HepG2 (cell line): ENCODE measurements around the gene ATG7. TPM values are rescaled to one million over a fixed set of nuclear protein-coding genes. Genes with fewer than 3 reads are reported as not detected.

Experiments
- ATAC-seq: fragments of 200-7000 bp; cut with Tn5 transposase; 3 replicates; pipeline ENCODE4 v1.9.1; 2020; ENCODE audit warnings: mild to moderate bottlenecking, moderate library complexity
- BruUV-seq: library from RNA; stranded (reverse); fragments of 400-500 nt; replicated peaks from 2 replicates; lab custom pipeline; 2021; lab: Mats Ljungman, UMichigan
- CTCF ChIA-PET: fragments of 300-600 bp; formaldehyde crosslinking; extraction: SDS; loops from one replicate; lab custom pipeline; 2021; ENCODE audit warnings: low total read pairs, inconsistent platforms, low intra/inter-chr PET ratio; lab: Yijun Ruan, JAX
- POLR2A ChIA-PET: fragments of 350-600 bp; sonication (Branson Sonifier 250); formaldehyde crosslinking; loops from one replicate; lab custom pipeline; 2020; ENCODE audit warnings: antibody characterized with exemption, inconsistent platforms; lab: Yijun Ruan, JAX
- DNase-seq: peaks from one replicate; pipeline ENCODE4 v3.0.0-alpha.2; 2015; ENCODE audit warnings: low spot score
- FAIRE-seq: peaks from 3 replicates; lab custom pipeline; 2011; peaks lifted over from hg19 to GRCh38; lab: Jason Lieb, UNC
- H2AFZ ChIP-seq: one replicate; pipeline ENCODE4 v1.6.1; 2011; ENCODE audit warnings: low read length, inconsistent platforms
- H3K27ac ChIP-seq: fragments of 300-600 bp; 3 replicates; pipeline ENCODE4 v1.8.0; 2011; ENCODE audit warnings: mixed run types, mild to moderate bottlenecking, mixed read lengths, low read length, inconsistent platforms; ENCODE audit not compliant: insufficient read depth; ENCODE audit errors: extremely low read length
- H3K27me3 ChIP-seq, 2 experiments: fragments of 200-600 bp in 1 of 2; 2 replicates in 1 of 2; 3 replicates in 1 of 2; pipeline versions ENCODE4 v1.6.0 to v1.8.0; 2011; ENCODE audit warnings: low read length in 2 of 2, mild to moderate bottlenecking in 2 of 2, moderate library complexity in 2 of 2, inconsistent platforms in 1 of 2; ENCODE audit not compliant: insufficient read depth in 2 of 2, control insufficient read depth in 1 of 2
- H3K36me3 ChIP-seq, 2 experiments: fragments of 200-600 bp in 1 of 2; replicated peaks in 1 of 2; 2 replicates in 1 of 2; 3 replicates in 1 of 2; pipeline versions ENCODE4 v1.5.1 to v1.8.0; 2011; ENCODE audit warnings: low read length in 2 of 2, inconsistent platforms in 1 of 2; ENCODE audit not compliant: insufficient read depth in 2 of 2, control insufficient read depth in 1 of 2
- H3K4me1 ChIP-seq: 2 replicates; pipeline ENCODE4 v1.5.1; 2012; ENCODE audit warnings: low read length, inconsistent platforms; ENCODE audit not compliant: insufficient read depth
- H3K4me2 ChIP-seq: 2 replicates; pipeline ENCODE4 v1.6.0; 2011; ENCODE audit warnings: low read depth, low read length, inconsistent platforms
- H3K4me3 ChIP-seq, 3 experiments: fragments of 200-600 bp in 1 of 3; sonication (generic), shearing (Covaris generic) in 1 of 3; replicated peaks in 1 of 3; 2 replicates each; pipeline ENCODE4 v1.5.1; 2011 to 2016; ENCODE audit warnings: low read length in 3 of 3, inconsistent platforms in 2 of 3, low read depth in 2 of 3, mild to moderate bottlenecking in 2 of 3, control low read depth in 1 of 3, mixed read lengths in 1 of 3; ENCODE audit not compliant: insufficient read depth in 1 of 3
- H3K79me2 ChIP-seq: one replicate; pipeline ENCODE4 v1.6.1; 2011; ENCODE audit warnings: low read length, inconsistent platforms; ENCODE audit not compliant: insufficient read depth
- H3K9ac ChIP-seq: 2 replicates; pipeline ENCODE4 v1.6.0; 2011; ENCODE audit warnings: mild to moderate bottlenecking, low read depth, low read length, inconsistent platforms; ENCODE audit not compliant: insufficient read depth
- H3K9me3 ChIP-seq: 2 replicates; pipeline ENCODE4 v1.5.1; 2012; ENCODE audit warnings: mild to moderate bottlenecking, low read length
- H4K20me1 ChIP-seq: 2 replicates; pipeline ENCODE4 v1.6.0; 2011; ENCODE audit warnings: inconsistent platforms, mild to moderate bottlenecking, low read length, moderate library complexity; ENCODE audit not compliant: insufficient read depth
- RBFOX2 ChIP-seq: fragments of 200-400 bp; formaldehyde crosslinking; IDR thresholded peaks from 2 replicates; pipeline ENCODE4 v1.6.1; 2017; ENCODE audit warnings: low read depth, mild to moderate bottlenecking, low read length
- ZNF343 ChIP-seq: sonication (generic); formaldehyde crosslinking; IDR thresholded peaks from 2 replicates; pipeline ENCODE4 v1.4.0; 2020; ENCODE audit warnings: mild to moderate bottlenecking, missing genetic modification reagents
- WGBS: methylation state at CpG from one replicate; pipeline ENCODE4 v1.1.6; 2017; ENCODE audit warnings: low lambda C conversion rate; 5-methylcytosine and 5-hydroxymethylcytosine counted together
- in situ Hi-C: cut with HindIII; loops from 2 replicates; pipeline ENCODE4 v1.10.0; 2017; ENCODE audit warnings: low pct_unique_long_range_greater_than_20kb; ENCODE audit not compliant: extremely low pct_ligation_motif_present
- intact Hi-C: fragments of 100-400 bp; cut with micrococcal nuclease; formaldehyde crosslinking; loops from one replicate; pipeline ENCODE4 v1.10.0; 2022; ENCODE audit not compliant: unreplicated experiment
- polyA plus RNA-seq, 8 experiments: library from polyadenylated mRNA; depleted of rRNA in 3 of 8; stranded (reverse) in 7 of 8; unstranded in 1 of 8; fragments of >200 nt; fragmentation: Illumina TruSeq in 4 of 8; extraction: Trizol in 4 of 8; gene quantifications; 2 replicates each; pipeline versions ENCODE4 v1.2.1 to v1.2.3, GENCODE V29; 2011 to 2016; ENCODE audit warnings: low read depth in 4 of 8, missing spikeins in 1 of 8, mixed read lengths in 1 of 8; ENCODE audit not compliant: insufficient read depth in 1 of 8
- total RNA-seq, 5 experiments: library from RNA; depleted of rRNA; stranded (reverse); fragments of >200 nt; fragmentation: Illumina TruSeq; extraction: Trizol; gene quantifications; 2 replicates each; pipeline ENCODE4 v1.2.3, GENCODE V29; 2016; ENCODE audit warnings: low read depth in 1 of 5
- TF ChIP-seq, protein P1 (sequence below): sonication (generic); formaldehyde crosslinking; conservative IDR thresholded peaks from 2 replicates; pipeline ENCODE4 v1.5.0; 2020; ENCODE audit warnings: missing genetic modification reagents

ATG7 gene
- total and polyA plus RNA-seq, 2 of the 13 experiments (the other 11 are each of a cell fraction or from before 2014, with no cell fraction given) = 7.8 to 22.1 TPM

DNA sequence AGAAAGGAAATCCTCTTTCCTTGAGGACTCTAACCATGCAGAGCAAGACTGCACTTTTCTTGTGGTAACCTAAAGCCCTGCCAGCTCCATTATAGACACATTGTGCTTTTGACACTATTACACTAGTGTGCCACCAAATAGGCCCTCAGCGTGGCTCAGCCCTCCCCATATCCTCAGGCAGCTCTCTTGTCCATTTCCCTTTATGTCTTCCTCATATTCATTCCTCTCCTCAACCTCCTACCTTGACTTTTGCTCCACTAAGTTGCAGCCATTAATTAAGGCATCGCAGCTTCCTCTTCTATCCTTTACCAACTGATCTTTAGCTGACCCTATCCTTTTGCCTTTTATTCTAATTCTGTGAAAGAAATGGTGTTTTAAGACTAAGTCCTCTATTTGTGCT, 3.7 kb downstream of the ATG7 start:
- DNase-seq (no peak), ATAC-seq (no peak)
- Histone ChIP-seq H3K4me2 (no peak overlapping the region), H3K4me1 (peaks cover 20% of the 10 kb centered on the region), H3K79me2 (peaks cover 18% of the 10 kb centered on the region)
- TF ChIP-seq RBFOX2 = no peak
- TF ChIP-seq, protein P1, sequence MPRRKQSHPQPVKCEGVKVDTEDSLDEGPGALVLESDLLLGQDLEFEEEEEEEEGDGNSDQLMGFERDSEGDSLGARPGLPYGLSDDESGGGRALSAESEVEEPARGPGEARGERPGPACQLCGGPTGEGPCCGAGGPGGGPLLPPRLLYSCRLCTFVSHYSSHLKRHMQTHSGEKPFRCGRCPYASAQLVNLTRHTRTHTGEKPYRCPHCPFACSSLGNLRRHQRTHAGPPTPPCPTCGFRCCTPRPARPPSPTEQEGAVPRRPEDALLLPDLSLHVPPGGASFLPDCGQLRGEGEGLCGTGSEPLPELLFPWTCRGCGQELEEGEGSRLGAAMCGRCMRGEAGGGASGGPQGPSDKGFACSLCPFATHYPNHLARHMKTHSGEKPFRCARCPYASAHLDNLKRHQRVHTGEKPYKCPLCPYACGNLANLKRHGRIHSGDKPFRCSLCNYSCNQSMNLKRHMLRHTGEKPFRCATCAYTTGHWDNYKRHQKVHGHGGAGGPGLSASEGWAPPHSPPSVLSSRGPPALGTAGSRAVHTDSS (CRISPR knock-in tag) = no peak
- TF ChIP-seq, all 625 proteins: peak for 0
- intact Hi-C loops = no loop called here
- no TSS peak for BruUV-seq
- FAIRE-seq = no peak
- ChIA-PET POLR2A (interaction anchor here (2.1 kb wide), 1 partner anchor 12 kb away, joined by 4 read pairs; no protein-coding TSS in a partner anchor), CTCF (no interaction called here)
- no peak overlapping the region for H2AFZ ChIP-seq
- H3K9ac ChIP-seq = no peak overlapping the region
- no peak overlapping the region for H3K4me3 ChIP-seq
- in situ Hi-C loops = no loop called here
- no peaks in the 10 kb centered on the region; a peak in 1 of 5 replicates for H3K27me3 ChIP-seq
- no peaks in the 10 kb centered on the region for H3K9me3 ChIP-seq
- WGBS = 98% methylated on average over 2 of the region's 2 CpGs
- no peaks in the 10 kb centered on the region for H4K20me1 ChIP-seq
- H3K27ac ChIP-seq = no peak overlapping the region
- peaks cover 0 to 2% of the 10 kb centered on the region in 2 experiments; a peak in 1 of 5 replicates for H3K36me3 ChIP-seq

DNA sequence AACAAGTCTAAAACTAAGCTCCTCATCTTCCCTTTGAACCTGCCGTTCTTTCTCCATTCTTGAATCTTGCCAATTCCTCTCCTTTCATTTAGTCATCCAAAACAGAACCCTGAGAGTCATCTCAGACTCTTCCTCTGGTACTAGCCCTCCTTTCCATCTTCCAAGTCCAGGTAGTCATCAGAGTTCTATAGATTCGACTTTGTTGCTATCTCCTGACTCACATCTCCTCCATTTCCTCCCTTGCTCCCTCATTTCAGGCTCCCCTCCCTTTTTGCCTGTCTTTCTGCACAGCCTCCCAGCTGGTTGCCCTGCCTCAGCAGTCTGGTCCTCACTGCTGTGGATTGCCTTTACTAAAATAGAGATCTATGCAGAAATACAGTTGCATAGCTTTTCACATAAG, 4.7 kb downstream of the ATG7 start:
- ChIA-PET CTCF (no interaction called here), POLR2A (no interaction called here)
- Histone ChIP-seq H2AFZ (no peak overlapping the region), H3K4me3 (no peak overlapping the region), H3K27ac (no peak overlapping the region), H3K27me3 (no peaks in the 10 kb centered on the region; a peak in 1 of 5 replicates), H3K4me1 (peaks cover 14% of the 10 kb centered on the region), H3K36me3 (peaks cover 0 to 2% of the 10 kb centered on the region in 2 experiments; a peak in 1 of 5 replicates), H3K9me3 (no peaks in the 10 kb centered on the region), H3K79me2 (peaks cover 18% of the 10 kb centered on the region), H4K20me1 (no peaks in the 10 kb centered on the region), H3K4me2 (no peak overlapping the region), H3K9ac (no peak overlapping the region)
- intact Hi-C loops (no loop called here), in situ Hi-C loops (no loop called here)
- FAIRE-seq (no peak), ATAC-seq (no peak), DNase-seq (no peak)
- BruUV-seq = no TSS peak
- WGBS = 58% methylated on average over 2 of the region's 2 CpGs
- TF ChIP-seq ZNF343 = no peak
